ENCODE results near the gene KIAA1328. TPM values are rescaled to one million over a fixed set of nuclear protein-coding genes. Genes with fewer than 3 reads are reported as not detected.
"Not testable (repeated sequence)": the region's sequence is repeated elsewhere in the genome, so short reads cannot be mapped to it uniquely, and the experiment has no call there.

KIAA1328 gene
- total RNA-seq, 4 donors from 2014 or later: 2.3 to 18.7 (median 5.8) TPM

DNA sequence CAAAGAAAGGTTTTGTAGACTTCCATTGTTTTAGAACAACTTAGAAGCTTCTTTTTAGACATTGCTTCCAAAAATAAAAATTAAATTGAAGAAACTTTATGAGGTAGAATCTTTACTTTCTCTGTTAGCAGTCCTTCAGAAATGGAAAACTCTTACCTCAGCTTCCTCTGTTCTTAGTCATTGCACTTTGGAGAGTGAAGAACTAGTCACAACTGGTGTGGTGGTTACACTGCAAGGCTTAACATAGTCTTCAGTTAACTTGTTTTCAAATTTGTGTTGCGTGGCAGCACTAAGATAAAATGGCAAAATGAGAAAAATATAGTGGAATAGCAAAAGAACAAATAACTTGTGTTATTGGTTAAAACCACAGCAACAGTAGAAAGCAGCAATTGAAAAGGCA lies 332.6 kb downstream of the KIAA1328 start:
- Histone ChIP-seq H3K27me3 (no peaks in the 10 kb centered on the region), H3K4me1 (no peaks in the 10 kb centered on the region), H3K9me3 (no peaks in the 10 kb centered on the region), H3K36me3 (no peaks in the 10 kb centered on the region), H3K27ac (no peak overlapping the region), H3K4me3 (no peak overlapping the region)
- TF ChIP-seq POLR2A (IDR thresholded peaks at IDR 0.05): no peak
- TF ChIP-seq, protein P1, sequence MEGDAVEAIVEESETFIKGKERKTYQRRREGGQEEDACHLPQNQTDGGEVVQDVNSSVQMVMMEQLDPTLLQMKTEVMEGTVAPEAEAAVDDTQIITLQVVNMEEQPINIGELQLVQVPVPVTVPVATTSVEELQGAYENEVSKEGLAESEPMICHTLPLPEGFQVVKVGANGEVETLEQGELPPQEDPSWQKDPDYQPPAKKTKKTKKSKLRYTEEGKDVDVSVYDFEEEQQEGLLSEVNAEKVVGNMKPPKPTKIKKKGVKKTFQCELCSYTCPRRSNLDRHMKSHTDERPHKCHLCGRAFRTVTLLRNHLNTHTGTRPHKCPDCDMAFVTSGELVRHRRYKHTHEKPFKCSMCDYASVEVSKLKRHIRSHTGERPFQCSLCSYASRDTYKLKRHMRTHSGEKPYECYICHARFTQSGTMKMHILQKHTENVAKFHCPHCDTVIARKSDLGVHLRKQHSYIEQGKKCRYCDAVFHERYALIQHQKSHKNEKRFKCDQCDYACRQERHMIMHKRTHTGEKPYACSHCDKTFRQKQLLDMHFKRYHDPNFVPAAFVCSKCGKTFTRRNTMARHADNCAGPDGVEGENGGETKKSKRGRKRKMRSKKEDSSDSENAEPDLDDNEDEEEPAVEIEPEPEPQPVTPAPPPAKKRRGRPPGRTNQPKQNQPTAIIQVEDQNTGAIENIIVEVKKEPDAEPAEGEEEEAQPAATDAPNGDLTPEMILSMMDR (IDR thresholded peaks at IDR 0.05): no peak
- DNase-seq: no peak
- intact Hi-C loops (cut with DNase I): no loop called here
- 94 to 100% methylated on average over 1 of the region's 1 CpG for WGBS, 2 donors

DNA sequence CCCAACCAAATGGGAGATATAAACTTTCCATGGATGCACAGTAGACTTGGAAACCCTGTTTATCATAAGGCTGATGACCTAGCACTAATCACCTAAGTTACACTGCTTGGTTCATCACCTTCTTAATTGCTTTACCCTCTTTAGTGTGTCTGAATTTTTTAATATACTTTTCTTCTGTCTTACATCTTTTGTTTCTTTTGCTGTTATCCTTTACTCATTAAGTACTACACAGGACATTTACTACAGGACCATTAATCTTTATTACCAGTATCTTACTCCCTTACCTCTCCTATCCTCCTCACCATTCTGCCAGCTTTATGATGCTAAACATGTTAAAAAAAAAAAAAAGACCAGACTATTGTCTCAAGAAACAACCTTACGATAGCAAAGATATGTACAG lies 333.6 kb downstream of the KIAA1328 start:
- no peaks in the 10 kb centered on the region for H3K4me1 ChIP-seq
- TF ChIP-seq, protein P1 (IDR thresholded peaks at IDR 0.05): no peak
- no peak for TF ChIP-seq POLR2A (IDR thresholded peaks at IDR 0.05)
- no peaks in the 10 kb centered on the region for H3K27me3 ChIP-seq
- H3K36me3 ChIP-seq: no peaks in the 10 kb centered on the region
- intact Hi-C loops (cut with DNase I): no loop called here
- DNase-seq: no peak
- H3K4me3 ChIP-seq: no peak overlapping the region
- H3K9me3 ChIP-seq: no peaks in the 10 kb centered on the region
- no peak overlapping the region for H3K27ac ChIP-seq
- 81 to 100% methylated on average over 1 of the region's 1 CpG for WGBS, 2 donors

DNA sequence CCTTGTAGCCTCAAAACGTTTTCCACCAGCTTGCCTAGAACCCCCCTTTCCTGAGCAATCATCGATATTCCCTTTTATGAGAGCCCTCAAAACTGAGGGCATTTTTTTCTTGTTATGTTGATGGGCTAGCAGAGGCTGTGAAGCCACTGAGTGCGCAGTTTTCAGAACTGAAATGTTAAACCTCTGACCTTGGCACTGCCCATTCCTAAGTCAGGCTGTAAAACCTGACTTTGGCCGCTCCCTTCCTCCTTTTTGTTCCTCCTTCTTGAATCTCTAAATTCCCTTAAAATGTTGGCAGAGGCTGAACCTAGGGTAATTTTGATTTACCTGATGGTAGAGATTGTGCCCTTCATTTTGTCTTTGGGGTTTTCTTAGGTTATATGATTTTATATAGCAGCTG lies 334.2 kb downstream of the KIAA1328 start:
- Histone ChIP-seq H3K4me3 (no peak overlapping the region), H3K27ac (no peak overlapping the region), H3K4me1 (no peaks in the 10 kb centered on the region), H3K27me3 (no peaks in the 10 kb centered on the region), H3K36me3 (no peaks in the 10 kb centered on the region), H3K9me3 (no peaks in the 10 kb centered on the region)
- no peak for TF ChIP-seq POLR2A (IDR thresholded peaks at IDR 0.05)
- TF ChIP-seq, protein P1 (IDR thresholded peaks at IDR 0.05): no peak
- 79 to 84% methylated on average over 4 of the region's 4 CpGs for WGBS, 2 donors
- DNase-seq: no peak
- intact Hi-C loops (cut with DNase I): no loop called here

DNA sequence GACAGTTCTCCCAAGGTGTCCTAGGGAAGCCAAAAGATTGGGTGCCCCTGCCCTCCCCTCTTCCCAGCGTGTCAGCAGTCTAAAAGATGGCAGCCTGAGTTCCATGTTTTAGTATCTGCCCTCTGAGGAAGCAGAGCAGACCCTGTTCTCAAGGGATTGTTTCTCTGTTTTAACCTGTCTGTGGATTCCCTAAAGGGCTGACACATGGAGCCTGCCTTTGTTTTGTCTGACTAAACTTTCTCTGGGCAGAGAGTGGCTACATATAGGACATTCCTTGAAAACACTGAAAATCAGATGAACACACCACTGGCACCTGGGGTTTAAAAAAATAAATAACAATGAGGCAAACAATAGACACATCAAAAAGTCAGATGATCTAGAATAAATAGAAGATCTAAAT lies 337.6 kb downstream of the KIAA1328 start:
- H3K9me3 ChIP-seq: no peaks in the 10 kb centered on the region
- no peak for DNase-seq
- no peak for TF ChIP-seq POLR2A (IDR thresholded peaks at IDR 0.05)
- TF ChIP-seq, protein P1 (IDR thresholded peaks at IDR 0.05): no peak
- H3K4me3 ChIP-seq: no peak overlapping the region
- WGBS, 2 donors: 85 to 100% methylated on average over 1 of the region's 1 CpG
- intact Hi-C loops (cut with DNase I): no loop called here
- no peaks in the 10 kb centered on the region for H3K36me3 ChIP-seq
- H3K27ac ChIP-seq: no peak overlapping the region
- no peaks in the 10 kb centered on the region for H3K4me1 ChIP-seq
- no peaks in the 10 kb centered on the region for H3K27me3 ChIP-seq

DNA sequence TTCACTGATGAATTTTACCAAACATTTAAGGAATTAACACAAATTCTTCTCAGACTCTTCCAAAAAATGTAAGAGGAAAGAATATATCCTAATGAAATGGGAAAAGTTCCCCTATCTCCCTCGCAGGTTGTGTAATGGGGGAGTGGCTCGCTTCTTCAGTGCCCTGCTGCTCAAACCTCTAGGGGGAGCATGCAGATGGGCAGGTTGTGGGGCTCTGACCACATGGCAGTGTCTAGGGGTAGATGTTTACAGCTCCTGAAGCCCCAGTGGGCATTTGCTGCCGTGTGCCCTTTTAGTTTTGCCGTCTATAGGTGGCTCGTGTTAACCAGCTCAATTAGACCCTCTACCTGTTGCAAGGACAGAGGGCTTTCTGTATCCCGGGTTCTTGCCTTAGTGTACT lies 338.0 kb downstream of the KIAA1328 start:
- H3K9me3 ChIP-seq; H3K27me3 ChIP-seq; H3K36me3 ChIP-seq; intact Hi-C loops (cut with DNase I); H3K27ac ChIP-seq; H3K4me3 ChIP-seq; DNase-seq; H3K4me1 ChIP-seq: not testable (repeated sequence)
- 76 to 89% methylated on average over 3 of the region's 6 CpGs for WGBS, 2 donors

DNA sequence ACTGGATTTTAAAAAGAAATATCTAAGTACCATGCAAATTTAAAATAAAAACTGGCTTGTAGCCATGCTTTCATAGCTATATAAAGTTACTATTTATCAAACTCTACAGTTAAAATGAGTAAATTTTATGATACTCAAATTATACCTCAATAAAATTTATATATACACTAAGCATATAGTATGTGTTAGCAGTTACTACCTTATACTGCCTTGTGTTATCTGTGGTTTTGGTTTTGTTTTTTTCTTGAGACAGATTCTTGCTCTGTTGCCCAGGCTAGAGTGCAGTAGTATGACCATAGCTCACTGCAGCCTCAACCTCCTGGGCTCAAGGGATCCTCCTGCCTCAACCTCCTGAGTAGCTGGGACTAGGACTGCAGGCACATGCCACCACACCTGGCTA lies 342.1 kb downstream of the KIAA1328 start:
- H3K4me3 ChIP-seq: no peak overlapping the region
- no peak overlapping the region for H3K27ac ChIP-seq
- H3K36me3 ChIP-seq: peaks cover 0 to 15% (median 0%) of the 10 kb centered on the region in 3 donors
- no peaks in the 10 kb centered on the region for H3K9me3 ChIP-seq
- no peaks in the 10 kb centered on the region for H3K27me3 ChIP-seq
- H3K4me1 ChIP-seq: no peaks in the 10 kb centered on the region
- DNase-seq: no peak
- intact Hi-C loops (cut with DNase I): no loop called here
- no peak for TF ChIP-seq POLR2A (IDR thresholded peaks at IDR 0.05)
- TF ChIP-seq, protein P1 (IDR thresholded peaks at IDR 0.05): no peak

Measured in esophagus squamous epithelium (tissue), 5 donors.